ENCODE data around the gene IGHMBP2.

IGHMBP2 gene

DNA sequence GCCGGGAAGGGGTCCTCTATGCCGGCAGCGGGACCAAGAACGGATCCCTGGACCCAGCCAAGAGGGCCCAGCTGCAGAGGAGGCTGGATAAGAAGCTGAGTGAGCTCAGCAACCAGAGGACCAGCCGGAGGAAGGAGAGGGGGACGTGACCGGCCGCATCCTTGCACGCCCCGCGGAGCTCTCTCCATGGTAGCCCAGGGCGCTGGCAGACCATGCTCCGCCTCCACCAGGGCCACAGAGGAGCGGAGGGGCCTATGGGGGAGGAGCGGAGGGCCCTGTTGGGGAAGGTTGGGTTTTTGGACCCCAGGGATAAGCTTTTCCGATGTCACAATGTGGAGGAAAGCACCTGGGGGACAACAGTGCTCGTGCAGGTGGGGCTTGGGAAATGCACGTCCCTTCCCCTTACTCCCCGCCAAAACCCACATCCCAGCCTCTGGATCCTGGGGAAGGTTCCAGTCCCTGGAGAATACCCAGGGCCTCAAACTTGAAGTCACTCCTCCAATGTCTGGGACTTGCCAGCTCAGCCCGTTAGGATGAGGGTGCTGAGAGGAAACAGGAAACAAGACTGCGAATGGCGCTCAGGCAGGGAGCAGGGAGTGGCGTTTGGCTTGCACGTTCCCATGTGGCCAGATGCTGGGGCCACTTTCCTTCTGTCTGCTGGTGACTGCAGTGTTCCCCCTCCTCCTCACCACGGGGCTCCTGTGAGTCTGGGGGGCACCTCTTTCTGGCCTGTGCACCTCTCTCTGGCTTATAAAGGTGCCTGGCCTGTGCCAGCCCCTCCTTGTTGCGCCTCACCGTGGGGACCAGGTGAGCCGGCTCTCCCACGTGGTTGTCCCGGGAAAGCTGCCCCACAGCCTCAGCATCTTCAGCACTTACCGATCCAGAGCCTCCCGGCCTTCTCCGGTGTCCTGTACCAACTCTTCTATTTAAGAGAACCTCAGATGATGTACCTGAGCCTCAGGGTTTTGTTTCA lies 36.2 kb downstream of the IGHMBP2 start:
- no peak for DNase-seq (ENCODE audit: low read depth, low spot score)

DNA sequence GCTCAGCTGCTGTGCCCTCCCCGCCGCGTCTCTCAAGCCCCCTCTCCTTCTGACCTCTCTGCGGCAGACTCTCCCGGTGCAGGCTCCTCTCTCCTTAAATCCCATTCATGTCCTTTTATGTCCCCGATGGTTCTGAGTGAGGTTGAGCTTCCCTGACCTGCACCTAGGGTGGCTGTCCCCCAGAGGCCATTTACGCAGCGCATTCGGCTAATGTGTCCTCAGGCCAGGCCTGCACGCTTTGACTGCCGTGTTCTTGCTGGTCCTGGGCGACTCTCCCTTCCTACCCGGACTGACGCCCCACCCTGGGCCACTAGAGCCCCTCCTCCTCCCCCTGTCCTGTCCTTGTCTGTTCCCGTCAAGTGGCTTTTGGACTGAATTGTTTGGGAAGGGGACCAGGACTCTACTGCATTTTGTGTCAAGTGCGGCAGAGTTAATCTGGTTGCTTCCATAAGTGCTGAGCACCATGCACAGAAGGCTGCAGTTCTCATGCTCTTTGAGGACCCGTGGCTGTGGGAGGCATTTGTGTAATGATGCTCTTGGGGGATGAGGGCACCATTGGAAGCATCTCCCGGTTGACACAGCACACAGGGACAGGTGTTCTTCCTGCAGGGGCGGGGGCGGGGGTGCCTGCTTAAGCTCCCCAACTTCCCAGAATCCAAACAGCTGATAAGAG lies 37.1 kb downstream of the IGHMBP2 start:
- no peak for DNase-seq (ENCODE audit: low read depth, low spot score)

DNA sequence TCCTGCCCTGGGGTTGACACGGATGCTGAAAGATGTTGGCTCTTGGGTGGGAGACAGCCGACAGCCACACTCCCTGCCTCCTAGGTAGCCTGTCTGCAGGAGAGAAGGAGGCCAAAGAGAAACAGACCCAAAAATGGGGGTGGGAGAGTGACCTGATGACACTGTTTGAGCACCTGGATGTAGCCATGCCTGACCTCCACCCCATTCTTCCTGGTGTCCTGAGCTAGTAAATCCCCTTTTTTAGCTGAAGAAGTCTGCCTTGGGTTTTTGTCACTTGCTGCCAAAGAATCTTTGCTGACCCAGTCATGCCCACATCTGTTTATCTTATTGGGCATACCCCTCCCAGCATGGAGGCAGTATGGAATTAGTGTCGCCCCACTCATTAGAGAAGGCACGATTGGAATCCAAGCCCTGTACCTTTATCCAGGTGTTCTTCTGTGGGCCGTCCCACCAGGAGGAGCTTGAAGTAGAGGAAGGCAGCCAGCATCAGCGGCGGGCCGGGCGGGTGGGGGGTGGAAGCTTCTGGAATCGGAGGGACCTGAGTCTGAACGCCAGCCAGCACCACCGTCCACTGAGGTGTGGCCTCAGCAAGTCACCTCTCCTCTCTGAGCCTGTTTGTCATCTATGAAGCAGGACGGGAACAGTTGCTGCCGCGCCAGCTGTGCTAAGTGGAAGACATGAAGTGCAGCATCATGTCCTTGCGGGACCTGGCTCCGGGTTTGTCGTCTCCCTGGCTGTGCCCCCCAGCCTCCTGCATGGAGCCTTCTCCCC lies 37.8 kb downstream of the IGHMBP2 start:
- no peak for DNase-seq (ENCODE audit: low read depth, low spot score)

DNA sequence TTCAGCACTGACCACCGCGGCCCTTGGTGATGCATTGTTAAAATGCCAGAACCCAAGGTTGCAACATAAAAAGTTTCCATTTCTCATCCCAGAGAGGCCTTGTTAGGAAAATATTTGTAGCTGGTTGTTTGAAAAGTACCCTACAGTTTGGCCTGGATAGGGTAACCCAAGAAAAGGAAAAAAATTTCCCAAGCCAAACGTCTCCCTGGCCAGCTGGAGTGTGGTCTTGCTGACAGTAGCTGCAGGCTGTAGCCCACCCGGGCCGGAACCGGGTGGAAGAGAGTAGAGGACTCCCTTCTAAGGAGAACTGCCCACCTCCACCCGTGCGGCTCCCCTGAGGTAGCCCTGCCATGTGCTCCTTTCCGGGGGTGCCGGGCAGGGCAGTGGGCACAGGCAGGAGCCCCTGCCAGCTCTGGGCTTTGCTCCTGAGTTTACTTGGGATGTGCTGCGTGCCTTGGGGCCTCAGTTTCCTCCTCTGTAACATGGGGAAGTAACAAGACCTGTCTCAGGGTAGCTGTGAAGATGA lies 38.5 kb downstream of the IGHMBP2 start:
- no peak for DNase-seq (ENCODE audit: low read depth, low spot score)

DNA sequence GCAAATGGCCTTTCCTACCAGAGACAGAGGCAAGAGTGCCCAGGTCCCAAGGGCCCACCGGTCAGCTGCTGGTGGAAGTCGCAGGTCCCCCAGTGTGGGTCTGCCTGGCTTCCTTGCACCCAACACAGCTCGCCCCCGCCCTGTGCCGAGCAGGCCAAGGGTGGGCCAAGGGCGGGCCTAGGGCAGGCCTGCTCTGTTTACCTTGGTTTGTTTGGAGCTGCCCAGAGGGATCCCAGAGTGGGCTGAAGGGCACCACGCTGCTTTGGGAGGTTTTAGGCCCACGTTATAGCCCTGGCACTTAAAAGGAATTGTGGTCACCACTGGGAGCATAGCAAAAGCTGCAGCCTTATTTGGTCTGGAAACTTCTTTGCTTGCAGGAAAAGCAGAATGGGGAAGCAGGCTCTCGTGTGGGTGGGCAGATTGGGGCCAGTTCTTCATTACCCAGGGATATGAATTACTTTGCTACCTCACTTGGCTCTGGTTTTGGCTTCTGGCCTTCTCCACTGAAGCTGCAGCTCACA lies 39.1 kb downstream of the IGHMBP2 start:
- DNase-seq (ENCODE audit: low read depth, low spot score): no peak

DNA sequence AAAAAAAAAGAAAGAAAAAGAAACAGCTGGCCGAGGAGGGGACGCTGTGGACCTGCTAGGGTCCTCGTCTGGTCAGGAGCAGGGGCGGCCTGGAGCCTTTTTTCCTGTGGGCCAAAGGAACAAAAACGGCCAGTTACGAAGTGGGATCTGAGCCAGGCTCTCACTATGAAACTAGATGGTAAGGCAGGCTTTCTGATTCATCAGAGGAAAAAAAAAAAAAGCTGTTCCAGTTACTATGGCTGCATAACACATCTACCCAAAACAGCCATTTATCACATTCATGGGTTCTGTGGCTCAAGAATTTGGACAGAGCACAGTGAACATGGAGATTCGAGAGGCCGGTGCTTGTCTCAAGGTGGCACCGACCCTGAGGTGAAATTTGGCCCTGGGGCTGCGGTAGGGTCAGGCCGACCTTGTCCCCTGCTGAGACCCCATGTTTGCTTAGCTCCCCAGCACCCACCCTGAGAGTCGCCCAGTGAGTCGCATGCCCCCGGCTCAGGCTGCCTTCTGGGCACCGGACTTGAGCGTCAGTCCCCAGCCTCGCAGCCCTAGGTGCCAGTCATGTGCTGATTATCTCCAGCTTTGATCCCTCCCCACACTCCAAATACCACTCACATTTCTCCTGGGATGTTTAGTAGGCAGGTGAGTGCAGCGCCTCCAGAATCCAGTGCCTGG lies 42.9 kb downstream of the IGHMBP2 start:
- DNase-seq (ENCODE audit: low read depth, low spot score): no peak

DNA sequence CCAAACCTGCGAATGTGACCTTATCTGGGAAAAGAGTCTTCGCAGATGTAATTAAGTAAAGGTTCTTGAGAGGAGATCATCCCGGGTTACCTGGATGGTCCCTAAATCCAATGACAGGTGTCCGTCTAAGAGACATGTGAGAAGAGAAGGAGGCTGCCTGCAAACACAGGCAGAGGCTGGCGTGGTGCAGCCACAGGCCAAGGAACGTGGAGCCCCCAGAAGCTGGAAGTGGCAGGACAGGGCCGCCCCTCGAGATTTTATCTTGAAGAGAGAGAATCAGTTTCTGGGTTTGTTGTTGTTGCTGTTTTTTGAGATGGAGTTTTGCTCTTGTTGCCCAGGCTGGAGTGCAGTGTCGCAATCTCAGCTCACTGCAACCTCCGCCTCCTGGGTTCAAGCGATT lies 43.5 kb downstream of the IGHMBP2 start:
- no peak for DNase-seq (ENCODE audit: low read depth, low spot score)

DNA sequence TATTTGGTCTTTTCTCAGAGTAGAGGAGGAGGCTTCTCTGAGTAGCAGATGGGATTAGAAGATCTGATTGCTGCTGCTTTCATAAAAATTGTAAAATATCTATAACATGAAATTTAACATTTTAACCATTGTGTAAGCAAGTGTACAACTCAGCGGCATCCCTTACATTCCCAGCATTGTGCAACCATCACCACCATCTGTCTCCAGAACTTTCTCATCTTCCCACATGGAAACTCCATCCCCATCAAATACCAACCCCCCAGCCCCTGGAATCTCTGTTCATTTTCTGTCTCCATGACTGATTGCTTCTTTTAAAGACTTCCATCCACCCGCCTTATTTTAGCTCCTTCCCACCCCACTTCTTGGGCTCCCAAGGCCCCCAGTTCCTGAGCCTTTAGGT lies 44.8 kb downstream of the IGHMBP2 start:
- DNase-seq (ENCODE audit: low read depth, low spot score): no peak

DNA sequence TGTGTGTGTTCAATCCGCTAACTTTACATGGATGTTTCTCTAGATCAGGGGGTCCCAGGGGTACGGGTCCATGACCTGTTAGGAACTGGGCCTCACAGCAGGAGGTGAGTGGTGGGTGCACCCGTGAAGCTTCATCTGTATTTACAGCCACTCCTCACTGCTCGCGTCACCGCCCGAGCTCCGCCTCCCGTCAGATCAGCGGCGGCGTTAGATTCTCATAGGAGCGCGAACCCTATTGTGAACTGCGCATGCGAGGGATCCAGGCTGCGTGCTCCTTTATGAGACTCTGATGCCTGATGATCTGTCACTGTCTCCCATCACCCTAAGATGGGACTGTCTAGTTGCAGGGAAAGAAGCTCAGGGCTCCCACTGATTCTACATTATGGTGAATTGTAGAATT lies 45.2 kb downstream of the IGHMBP2 start:
- no peak for DNase-seq (ENCODE audit: low read depth, low spot score)

DNA sequence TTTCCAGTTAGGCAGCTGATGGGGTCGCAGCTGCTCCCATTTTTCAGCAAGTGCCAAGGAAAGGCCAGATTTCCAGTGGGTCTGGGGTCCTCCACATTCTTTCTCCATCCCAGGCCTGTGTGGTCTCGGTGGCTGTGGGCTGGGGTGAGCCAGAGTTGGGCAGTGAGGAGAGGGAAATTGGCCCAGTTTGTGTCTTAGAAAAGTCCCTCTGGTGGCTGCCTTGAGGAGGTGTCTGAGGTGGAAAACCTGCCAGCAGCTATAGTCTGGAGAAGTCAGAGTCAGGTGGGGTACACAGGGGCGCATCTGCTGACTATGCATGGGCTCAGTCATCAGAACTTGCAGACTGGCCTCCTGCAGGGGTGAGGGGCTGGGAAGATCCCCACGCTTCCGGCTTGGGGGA lies 46.6 kb downstream of the IGHMBP2 start:
- peak; percentile 52 for DNase-seq (ENCODE audit: low read depth, low spot score)

DNA sequence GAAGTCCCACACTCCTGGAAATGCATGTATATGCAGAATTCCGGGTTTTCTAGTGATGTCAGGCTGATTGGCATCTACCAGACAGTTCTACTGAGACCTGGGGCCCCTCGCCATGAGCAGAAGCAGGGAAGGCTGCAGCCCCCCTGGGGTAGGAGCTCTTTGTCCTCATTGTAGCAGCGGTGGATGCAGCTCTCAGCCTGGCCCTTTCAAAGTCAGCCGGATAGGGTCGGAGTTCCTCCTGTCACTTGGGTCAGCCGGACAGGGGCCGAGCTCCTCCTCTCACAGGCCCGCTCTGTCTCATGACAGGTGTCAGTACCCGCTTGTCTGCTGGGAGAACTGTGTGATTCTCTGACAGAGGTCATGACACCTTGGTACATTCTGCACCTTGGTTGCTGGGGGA lies 47.1 kb downstream of the IGHMBP2 start:
- peak; percentile 53 for DNase-seq (ENCODE audit: low read depth, low spot score)

DNA sequence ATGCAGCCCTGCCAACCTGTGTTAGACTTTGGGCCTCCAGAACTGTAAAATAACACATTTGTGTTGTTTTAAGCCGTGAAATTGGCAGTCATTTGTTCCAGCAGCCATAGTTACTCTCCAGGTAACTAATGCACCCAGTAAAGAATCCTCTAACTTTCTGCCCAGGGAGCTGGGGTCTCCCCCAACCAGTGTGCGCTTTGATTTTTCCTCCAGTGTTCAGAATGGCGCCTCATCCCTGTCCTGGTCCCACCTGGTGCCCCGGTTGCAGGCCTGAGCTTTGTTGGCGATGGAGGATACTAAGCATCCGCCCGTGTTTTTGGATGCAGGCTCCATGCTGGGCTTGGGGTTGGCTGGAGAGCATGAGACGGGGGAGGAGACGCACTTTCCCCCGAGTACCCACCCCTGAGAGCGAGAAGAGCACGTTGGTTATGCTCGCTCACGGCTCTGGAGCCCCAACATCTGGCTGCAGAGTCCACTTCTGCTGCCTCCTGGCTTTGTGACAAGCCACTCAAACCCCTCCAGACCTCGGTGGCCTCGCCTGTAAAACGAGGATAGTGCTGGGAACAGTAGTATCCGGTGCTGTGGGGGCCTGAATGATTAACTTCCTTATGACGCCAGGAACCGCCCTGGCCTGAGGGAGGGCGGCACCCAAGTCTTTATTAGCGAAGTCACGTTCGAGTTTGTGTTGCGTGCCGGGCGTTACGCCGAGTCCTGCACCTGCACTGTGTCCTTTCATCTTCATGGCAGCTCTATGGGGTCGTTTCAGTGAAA lies 51.3 kb downstream of the IGHMBP2 start:
- DNase-seq (ENCODE audit: low read depth, low spot score): no peak

DNA sequence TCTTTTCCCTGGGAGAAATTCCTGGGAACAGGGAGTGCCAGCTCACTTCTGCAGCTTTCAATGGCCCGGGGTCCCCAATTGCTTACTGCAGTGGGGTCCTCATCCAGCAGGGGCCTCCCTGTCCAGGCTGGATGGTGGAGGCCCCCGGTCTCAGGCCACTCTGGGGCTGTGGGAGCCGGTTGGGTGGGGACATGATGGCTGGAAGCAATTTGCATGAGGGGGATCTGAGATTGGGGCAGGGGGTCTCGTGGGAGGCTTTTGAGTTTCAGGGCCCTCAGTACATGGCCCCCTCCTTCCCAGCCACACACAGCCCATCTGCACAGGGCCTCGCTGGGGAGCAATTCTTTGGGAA lies 51.9 kb downstream of the IGHMBP2 start:
- DNase-seq (ENCODE audit: low read depth, low spot score): no peak

DNA sequence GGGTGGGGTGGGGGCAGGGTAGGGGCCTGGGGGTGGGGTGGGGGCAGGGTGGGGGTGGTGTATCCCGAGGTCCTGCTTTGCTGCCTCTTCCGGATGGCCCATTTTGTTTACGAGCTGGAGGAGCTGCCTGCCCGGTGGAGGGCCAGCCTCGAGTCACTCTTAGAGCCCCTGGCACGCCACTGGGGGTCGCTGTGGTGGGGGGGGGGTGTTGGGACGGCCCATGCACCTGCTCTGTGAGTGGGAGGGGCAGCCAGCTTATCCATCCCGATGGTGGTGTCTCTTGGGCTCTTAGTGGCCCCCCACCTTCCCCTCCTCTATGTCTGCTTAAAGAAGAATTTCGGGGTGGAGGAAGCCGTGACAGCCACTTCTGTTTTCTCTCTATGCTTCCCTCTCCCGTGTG lies 52.5 kb downstream of the IGHMBP2 start:
- peak; percentile 40 for DNase-seq (ENCODE audit: low read depth, low spot score)

DNA sequence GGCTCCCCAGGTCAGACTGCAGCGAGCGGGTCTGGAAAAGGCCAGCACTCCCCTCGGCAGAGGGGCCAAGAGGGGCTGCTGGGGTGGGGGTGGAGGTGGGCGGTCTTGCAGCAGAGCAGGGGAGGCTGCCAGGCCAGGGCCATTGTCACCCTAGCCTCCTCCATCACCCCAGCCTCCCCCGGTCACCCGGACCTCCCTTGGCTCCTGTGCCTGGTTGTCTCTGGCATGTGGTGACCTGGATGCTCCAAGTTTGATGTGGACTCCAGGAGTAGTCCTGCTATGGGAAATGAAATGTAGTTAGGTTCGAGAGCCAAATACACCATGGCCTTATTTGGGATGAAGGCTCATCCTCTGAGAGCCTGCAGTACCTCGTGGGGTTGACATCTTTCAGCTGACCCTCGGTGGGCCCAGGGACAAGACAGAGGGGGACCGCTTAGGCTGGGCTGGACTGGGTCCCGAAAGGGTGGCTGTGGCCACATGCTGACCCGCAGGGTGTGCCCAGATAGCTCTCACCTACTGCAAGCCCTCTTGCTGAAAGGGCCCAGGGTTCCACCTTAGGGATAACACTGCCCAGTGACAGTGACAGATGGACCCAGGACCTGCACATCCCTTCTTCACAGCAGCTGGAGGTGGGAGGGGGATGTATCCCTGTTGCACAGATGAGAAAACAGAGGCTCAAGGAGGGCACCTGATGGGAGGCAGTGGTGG lies 53.0 kb downstream of the IGHMBP2 start:
- no peak for DNase-seq (ENCODE audit: low read depth, low spot score)

DNA sequence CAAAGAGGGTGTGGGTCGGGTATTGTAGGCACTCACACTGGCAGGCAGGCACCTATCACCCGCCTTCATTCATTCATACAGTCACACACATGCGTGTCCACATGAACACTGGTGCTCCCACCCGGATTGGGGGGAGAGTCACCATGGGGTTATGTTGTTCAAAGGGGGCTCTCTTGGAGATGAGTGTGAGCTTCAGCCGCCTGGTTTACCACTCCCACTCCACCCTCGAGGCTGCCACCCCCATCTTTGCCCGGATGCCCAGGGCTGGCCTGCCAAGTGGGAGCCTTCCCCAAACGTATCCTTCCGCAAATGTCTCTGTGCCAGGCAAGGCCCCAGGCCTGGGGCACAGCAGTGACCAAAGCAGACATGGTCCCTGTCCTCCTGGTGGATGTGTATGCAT lies 54.5 kb downstream of the IGHMBP2 start:
- DNase-seq (ENCODE audit: low read depth, low spot score): no peak

DNA sequence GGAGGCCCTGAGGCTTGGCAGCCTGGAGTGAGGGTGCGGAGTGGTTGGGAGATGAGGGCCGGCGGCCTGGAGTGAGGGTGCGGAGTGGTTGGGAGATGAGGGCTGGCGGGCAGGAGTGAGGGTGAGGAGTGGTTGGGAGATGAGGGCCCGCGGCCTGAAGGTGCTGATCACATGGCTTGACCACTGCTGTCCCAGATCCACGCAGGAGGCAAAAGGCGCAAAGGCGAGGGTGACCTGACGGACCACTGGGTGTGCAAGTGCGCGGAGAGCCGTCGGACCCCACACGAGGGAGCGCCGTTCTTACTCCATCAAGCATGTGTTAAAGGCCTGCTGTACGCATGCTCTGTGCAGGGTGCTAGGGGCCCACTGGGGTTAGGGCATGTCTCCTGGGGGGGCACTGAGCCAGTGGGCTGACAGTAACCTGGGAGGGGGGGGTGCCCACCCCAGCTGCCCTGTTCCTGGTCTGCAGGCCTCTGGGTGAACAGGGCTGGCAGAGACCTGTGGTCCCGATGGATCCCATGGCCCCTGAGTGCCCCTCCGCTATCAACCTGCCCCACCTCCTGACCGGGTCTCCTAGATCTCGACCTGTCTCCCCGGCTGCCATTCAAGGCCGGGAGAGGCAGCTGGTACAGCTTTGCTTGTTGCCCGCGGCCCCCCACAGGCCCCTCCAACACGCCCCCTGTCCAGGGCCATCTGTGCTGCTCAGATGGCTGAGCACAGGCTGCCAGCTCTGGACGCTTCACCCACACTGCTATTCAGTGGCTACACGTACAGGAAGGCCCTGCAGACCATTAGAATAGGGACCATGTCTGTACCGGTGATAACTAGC lies 56.0 kb downstream of the IGHMBP2 start:
- DNase-seq (ENCODE audit: low read depth, low spot score): no peak

DNA sequence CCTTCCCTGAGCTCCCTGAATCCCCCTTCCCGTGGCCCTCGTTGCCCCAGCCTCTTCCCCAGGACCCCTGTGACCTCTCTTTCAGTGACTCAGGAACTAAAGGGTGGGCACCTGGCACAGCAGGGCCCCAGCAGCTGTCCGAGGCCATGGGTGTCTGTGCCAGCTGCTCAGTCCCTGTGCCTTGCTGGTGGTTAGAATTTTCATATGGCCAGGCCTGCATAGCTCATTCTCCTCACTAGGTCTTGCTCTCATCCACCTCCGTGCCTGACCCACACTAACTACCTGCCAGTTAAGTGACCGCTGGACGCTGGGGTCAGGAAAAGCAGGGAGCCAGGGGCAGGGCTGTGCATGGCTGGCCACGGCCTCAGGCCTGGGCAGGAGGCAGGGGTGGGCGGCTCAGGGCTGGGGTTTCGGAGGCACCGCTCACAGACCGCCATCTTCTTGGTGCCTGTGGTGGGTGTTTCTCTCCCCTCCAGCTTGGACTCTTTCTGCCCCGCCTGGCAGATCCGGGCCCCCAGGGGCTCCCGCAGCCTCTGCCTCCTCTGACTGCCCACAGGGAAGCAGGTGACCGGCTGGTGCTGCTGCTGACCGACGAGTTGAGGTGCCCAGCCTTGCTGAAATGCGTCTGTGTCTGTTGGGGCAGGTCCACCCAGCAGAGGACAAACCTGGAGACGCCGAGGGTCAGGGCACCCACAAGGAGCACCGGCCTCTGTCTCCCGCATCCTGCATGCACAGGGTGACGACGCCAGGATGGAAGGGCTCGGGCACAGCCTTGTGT lies 56.8 kb downstream of the IGHMBP2 start:
- DNase-seq (ENCODE audit: low read depth, low spot score): no peak
